SK-N-SH (cell line): ENCODE data around the gene CNIH3. TPM values are rescaled to one million over a fixed set of nuclear protein-coding genes. Genes with fewer than 3 reads are reported as not detected.

Experiments used
- CTCF ChIA-PET: fragments of 300-600, 350-600 bp; formaldehyde crosslinking; extraction: SDS; loops from one replicate; lab custom pipeline; 2021; lab: Yijun Ruan, JAX
- POLR2A ChIA-PET: fragments of 350-600 bp; sonication (Branson Sonifier 250); formaldehyde crosslinking; extraction: SDS; loops from one replicate; lab custom pipeline; 2020; ENCODE audit warnings: antibody characterized with exemption, inconsistent platforms; lab: Yijun Ruan, JAX
- DNase-seq: peaks from one replicate; pipeline ENCODE4 v3.0.0; 2012
- H2AFZ ChIP-seq: fragments of 200-600 bp; sonication (generic); 2 replicates; pipeline ENCODE4 v1.8.1; 2016; ENCODE audit warnings: antibody characterized with exemption, mild to moderate bottlenecking, low read depth
- H3F3A ChIP-seq: fragments of 200-600 bp; sonication (generic); replicated peaks from 2 replicates; pipeline ENCODE3; 2016; ENCODE audit warnings: antibody characterized with exemption, mild to moderate bottlenecking; ENCODE audit not compliant: insufficient read depth
- H3K27ac ChIP-seq, 2 experiments: fragments of 200-500 bp in 1 of 2; fragments of 200-600 bp in 1 of 2; sonication (Bioruptor generic) in 1 of 2; sonication (generic), shearing (Covaris generic) in 1 of 2; 2 replicates each; pipeline versions ENCODE4 v1.5.1 to v1.6.1; 2014 to 2016; ENCODE audit warnings: low read depth in 2 of 2, inconsistent platforms in 1 of 2, low read length in 1 of 2, mild to moderate bottlenecking in 1 of 2, mixed read lengths in 1 of 2
- H3K27me3 ChIP-seq: fragments of 200-600 bp; sonication (generic), shearing (Covaris generic); 2 replicates; pipeline ENCODE4 v1.6.1; 2016; ENCODE audit warnings: mixed run types; ENCODE audit not compliant: insufficient read depth
- H3K36me3 ChIP-seq, 2 experiments: fragments of 200-500 bp in 1 of 2; fragments of 200-600 bp in 1 of 2; sonication (Bioruptor generic) in 1 of 2; sonication (generic) in 1 of 2; replicated peaks in 1 of 2; 2 replicates each; pipeline versions ENCODE3 to v1.5.1; 2014 to 2016; ENCODE audit warnings: low read length in 1 of 2, mild to moderate bottlenecking in 1 of 2; ENCODE audit not compliant: insufficient read depth in 2 of 2, control insufficient read depth in 1 of 2
- H3K4me1 ChIP-seq, 2 experiments: fragments of 200-500 bp in 1 of 2; fragments of 200-600 bp in 1 of 2; sonication (Bioruptor generic) in 1 of 2; sonication (generic), shearing (Covaris generic) in 1 of 2; 2 replicates each; pipeline versions ENCODE4 v1.5.1 to v1.6.1; 2014 to 2016; ENCODE audit warnings: low read depth in 1 of 2, low read length in 1 of 2, mixed run types in 1 of 2; ENCODE audit not compliant: insufficient read depth in 2 of 2, control insufficient read depth in 1 of 2
- H3K4me2 ChIP-seq: fragments of 200-600 bp; sonication (generic), shearing (Covaris generic); 2 replicates; pipeline ENCODE4 v1.6.1; 2017; ENCODE audit warnings: mixed run types
- H3K4me3 ChIP-seq, 2 experiments: fragments of 200-500 bp in 1 of 2; fragments of 200-600 bp in 1 of 2; sonication (Bioruptor generic) in 1 of 2; sonication (generic), shearing (Covaris generic) in 1 of 2; 2 replicates each; pipeline versions ENCODE4 v1.5.1 to v1.8.1; 2014 to 2016; ENCODE audit warnings: low read depth in 2 of 2, inconsistent platforms in 1 of 2, low read length in 1 of 2, mild to moderate bottlenecking in 1 of 2, mixed read lengths in 1 of 2, moderate library complexity in 1 of 2
- H3K79me2 ChIP-seq: fragments of 200-600 bp; sonication (generic); 2 replicates; pipeline ENCODE4 v1.8.1; 2017; ENCODE audit warnings: mild to moderate bottlenecking; ENCODE audit not compliant: insufficient read depth
- H3K9ac ChIP-seq: fragments of 200-600 bp; sonication (generic); 2 replicates; pipeline ENCODE4 v1.6.1; 2017; ENCODE audit warnings: mixed run types
- H3K9me2 ChIP-seq: fragments of 200-600 bp; sonication (generic); 2 replicates; pipeline ENCODE4 v1.6.1; 2017; ENCODE audit warnings: mixed run types
- H3K9me3 ChIP-seq: fragments of 200-600 bp; sonication (generic); 2 replicates; pipeline ENCODE4 v1.6.1; 2017; ENCODE audit warnings: mixed run types, mild to moderate bottlenecking, moderate library complexity
- H4K20me1 ChIP-seq: fragments of 200-600 bp; sonication (generic); 2 replicates; pipeline ENCODE4 v1.6.1; 2017; ENCODE audit warnings: mild to moderate bottlenecking, mixed run types; ENCODE audit not compliant: insufficient read depth
- CHD2 ChIP-seq: fragments of 150-350 bp; IDR thresholded peaks from 2 replicates; pipeline ENCODE4 v1.6.1; 2018; ENCODE audit warnings: low read length; ENCODE audit not compliant: partially characterized antibody
- CTCF ChIP-seq: fragments of 200-600 bp; sonication (generic); IDR thresholded peaks from 2 replicates; pipeline ENCODE4 v1.6.1; 2017; ENCODE audit warnings: antibody characterized with exemption, mild to moderate bottlenecking, moderate library complexity
- ELF1 ChIP-seq: IDR thresholded peaks from 2 replicates; pipeline ENCODE4 v1.4.0; 2012
- EP300 ChIP-seq, 2 experiments: IDR thresholded peaks; 2 replicates each; pipeline versions ENCODE4 v1.4.0 to v1.6.1; 2012; ENCODE audit warnings: borderline replicate concordance in 1 of 2, low read depth in 1 of 2, low read length in 1 of 2
- EZH2phosphoT487 ChIP-seq: fragments of 200-600 bp; sonication (generic); IDR thresholded peaks from 2 replicates; pipeline ENCODE4 v1.6.1; 2017; ENCODE audit warnings: low read depth, mixed run types, mild to moderate bottlenecking, antibody characterized with exemption, moderate library complexity, borderline replicate concordance
- FOXM1 ChIP-seq: IDR thresholded peaks from 2 replicates; pipeline ENCODE4 v1.4.0; 2012; ENCODE audit warnings: low read depth, mild to moderate bottlenecking
- GABPA ChIP-seq: IDR thresholded peaks from 2 replicates; pipeline ENCODE4 v1.4.0; 2012; ENCODE audit warnings: low read depth, mild to moderate bottlenecking
- JUND ChIP-seq: IDR thresholded peaks from 2 replicates; pipeline ENCODE4 v1.4.0; 2012
- MEF2A ChIP-seq: IDR thresholded peaks from 2 replicates; pipeline ENCODE4 v1.4.0; 2012; ENCODE audit warnings: low read depth, borderline replicate concordance
- MXI1 ChIP-seq: IDR thresholded peaks from 2 replicates; pipeline ENCODE4 v1.6.1; 2012; ENCODE audit warnings: mild to moderate bottlenecking, low read depth, low read length, improper control_type of control experiment
- RFX5 ChIP-seq: IDR thresholded peaks from 2 replicates; pipeline ENCODE4 v1.6.1; 2012; ENCODE audit warnings: mild to moderate bottlenecking, improper control_type of control experiment, low read length
- RXRA ChIP-seq: IDR thresholded peaks from 2 replicates; pipeline ENCODE4 v1.4.0; 2012; ENCODE audit warnings: low read depth, mild to moderate bottlenecking, borderline replicate concordance
- SIN3A ChIP-seq: IDR thresholded peaks from 2 replicates; pipeline ENCODE4 v1.6.1; 2012; ENCODE audit warnings: low read depth, mild to moderate bottlenecking, low read length, moderate library complexity, borderline replicate concordance
- SMC3 ChIP-seq: IDR thresholded peaks from 2 replicates; pipeline ENCODE4 v1.6.1; 2012; ENCODE audit warnings: low read depth, low read length, improper control_type of control experiment
- TCF12 ChIP-seq: IDR thresholded peaks from 2 replicates; pipeline ENCODE4 v1.4.0; 2012
- TEAD4 ChIP-seq: IDR thresholded peaks from 2 replicates; pipeline ENCODE4 v1.4.0; 2012; ENCODE audit warnings: mild to moderate bottlenecking, borderline replicate concordance; ENCODE audit not compliant: insufficient read depth
- USF1 ChIP-seq: IDR thresholded peaks from 2 replicates; pipeline ENCODE4 v1.4.0; 2012; ENCODE audit warnings: low read depth, borderline replicate concordance
- WGBS: methylation state at CpG from one replicate; pipeline ENCODE4 v1.1.6; 2017; ENCODE audit warnings: low lambda C conversion rate; 5-methylcytosine and 5-hydroxymethylcytosine counted together
- polyA plus RNA-seq, 3 experiments: library from polyadenylated mRNA; depleted of rRNA; stranded (reverse); fragments of >200 nt; gene quantifications; 2 replicates each; pipeline ENCODE4 v1.2.3, GENCODE V29; 2012
- TF ChIP-seq, protein P1 (sequence below): IDR thresholded peaks from 2 replicates; pipeline ENCODE4 v1.4.0; 2012; ENCODE audit warnings: low read depth
- TF ChIP-seq, protein P2 (sequence below): fragments of 150-350 bp; IDR thresholded peaks from 2 replicates; pipeline ENCODE4 v1.6.1; 2017; ENCODE audit warnings: antibody characterized with exemption, low read length, low read depth, borderline replicate concordance
- TF ChIP-seq, protein P3 (sequence below): fragments of 150-350 bp; IDR thresholded peaks from 2 replicates; pipeline ENCODE4 v1.6.1; 2016; ENCODE audit warnings: mild to moderate bottlenecking, low read depth, low read length
- TF ChIP-seq, protein P4 (sequence below): IDR thresholded peaks from 2 replicates; pipeline ENCODE4 v1.4.0; 2012; ENCODE audit warnings: low read depth, borderline replicate concordance

Gene CNIH3
- polyA plus RNA-seq, 1 of the 3 experiments (the other 2 are of a cell fraction): 18.8 TPM

DNA sequence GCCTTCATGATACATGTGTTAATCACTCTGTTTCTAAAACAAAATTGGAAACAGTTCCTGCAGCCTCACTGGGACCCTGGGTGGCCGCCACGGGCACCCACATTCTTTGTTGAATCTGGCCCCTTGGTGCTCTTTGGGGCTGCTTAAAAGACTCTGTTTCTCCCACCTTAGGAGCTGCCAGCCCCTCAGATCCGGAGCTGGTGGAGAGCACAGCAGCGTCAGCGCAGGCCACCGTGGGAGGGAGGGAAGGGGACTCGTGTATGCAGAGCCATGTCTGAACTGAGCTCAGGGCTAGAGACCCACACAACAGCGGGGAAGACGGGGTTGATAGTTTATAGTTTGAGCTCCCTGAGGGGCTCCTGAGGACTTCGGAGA, 121.2 kb downstream of the CNIH3 start:
- DNase-seq: no peak
- peaks cover 5 to 31% of the 10 kb centered on the region in 2 experiments for H3K36me3 ChIP-seq
- no peaks in the 10 kb centered on the region for H3K9me2 ChIP-seq
- H3K9me3 ChIP-seq: no peaks in the 10 kb centered on the region
- H3K27me3 ChIP-seq: no peaks in the 10 kb centered on the region
- no peaks in the 10 kb centered on the region for H3F3A ChIP-seq
- peaks cover 0 to 15% of the 10 kb centered on the region in 2 experiments; a peak in 1 of 4 replicates for H3K4me1 ChIP-seq
- TF ChIP-seq TEAD4 (no peak), JUND (no peak), SIN3A (no peak), EP300 (IDR thresholded peaks at IDR 0.05; ENCODE audit: borderline replicate concordance in 1 of 2, low read depth in 1 of 2, low read length in 1 of 2) (no peak), MXI1 (no peak), CHD2 (no peak), MEF2A (no peak), TCF12 (no peak), FOXM1 (no peak)
- TF ChIP-seq, protein P1, sequence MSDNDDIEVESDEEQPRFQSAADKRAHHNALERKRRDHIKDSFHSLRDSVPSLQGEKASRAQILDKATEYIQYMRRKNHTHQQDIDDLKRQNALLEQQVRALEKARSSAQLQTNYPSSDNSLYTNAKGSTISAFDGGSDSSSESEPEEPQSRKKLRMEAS: no peak
- TF ChIP-seq, protein P2, sequence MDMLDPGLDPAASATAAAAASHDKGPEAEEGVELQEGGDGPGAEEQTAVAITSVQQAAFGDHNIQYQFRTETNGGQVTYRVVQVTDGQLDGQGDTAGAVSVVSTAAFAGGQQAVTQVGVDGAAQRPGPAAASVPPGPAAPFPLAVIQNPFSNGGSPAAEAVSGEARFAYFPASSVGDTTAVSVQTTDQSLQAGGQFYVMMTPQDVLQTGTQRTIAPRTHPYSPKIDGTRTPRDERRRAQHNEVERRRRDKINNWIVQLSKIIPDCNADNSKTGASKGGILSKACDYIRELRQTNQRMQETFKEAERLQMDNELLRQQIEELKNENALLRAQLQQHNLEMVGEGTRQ: no peak
- no peaks in the 10 kb centered on the region for H3K79me2 ChIP-seq
- no peak overlapping the region for H3K4me3 ChIP-seq
- 88% methylated on average over 10 of the region's 10 CpGs for WGBS
- H3K27ac ChIP-seq: no peak overlapping the region
- no peak overlapping the region for H3K4me2 ChIP-seq
- no peak overlapping the region for H2AFZ ChIP-seq
- ChIA-PET CTCF (interaction anchor here (1.6 kb wide), 1 partner anchor 10 kb away, joined by 4 read pairs; no protein-coding TSS in a partner anchor), POLR2A (no interaction called here)
- no peaks in the 10 kb centered on the region for H4K20me1 ChIP-seq
- H3K9ac ChIP-seq: no peak overlapping the region

GRCh38 chr1:224739303-224739996, 123.3 kb downstream of the CNIH3 start:
- no peaks in the 10 kb centered on the region for H3K27me3 ChIP-seq
- POLR2A ChIA-PET: no interaction called here
- no peak for DNase-seq
- no peaks in the 10 kb centered on the region; a peak in 1 of 4 replicates for H3K4me1 ChIP-seq
- H3K4me2 ChIP-seq: no peak overlapping the region
- H3K36me3 ChIP-seq: peaks cover 5 to 21% of the 10 kb centered on the region in 2 experiments
- WGBS: 82% methylated on average over 8 of the region's 12 CpGs
- no peaks in the 10 kb centered on the region for H3K9me2 ChIP-seq
- H3K9me3 ChIP-seq: no peaks in the 10 kb centered on the region
- H3K79me2 ChIP-seq: no peaks in the 10 kb centered on the region
- CTCF ChIA-PET: no interaction called here
- H3K27ac ChIP-seq: no peak overlapping the region
- H2AFZ ChIP-seq: no peak overlapping the region
- no peak overlapping the region for H3K4me3 ChIP-seq
- H4K20me1 ChIP-seq: no peaks in the 10 kb centered on the region
- no peaks in the 10 kb centered on the region for H3F3A ChIP-seq
- H3K9ac ChIP-seq: no peak overlapping the region
- no peak for TF ChIP-seq SMC3
- no peak for TF ChIP-seq ELF1
- no peak for TF ChIP-seq USF1
- TF ChIP-seq CTCF: no peak
- TF ChIP-seq GABPA: no peak
- TF ChIP-seq, protein P3, sequence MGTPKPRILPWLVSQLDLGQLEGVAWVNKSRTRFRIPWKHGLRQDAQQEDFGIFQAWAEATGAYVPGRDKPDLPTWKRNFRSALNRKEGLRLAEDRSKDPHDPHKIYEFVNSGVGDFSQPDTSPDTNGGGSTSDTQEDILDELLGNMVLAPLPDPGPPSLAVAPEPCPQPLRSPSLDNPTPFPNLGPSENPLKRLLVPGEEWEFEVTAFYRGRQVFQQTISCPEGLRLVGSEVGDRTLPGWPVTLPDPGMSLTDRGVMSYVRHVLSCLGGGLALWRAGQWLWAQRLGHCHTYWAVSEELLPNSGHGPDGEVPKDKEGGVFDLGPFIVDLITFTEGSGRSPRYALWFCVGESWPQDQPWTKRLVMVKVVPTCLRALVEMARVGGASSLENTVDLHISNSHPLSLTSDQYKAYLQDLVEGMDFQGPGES: no peak
- TF ChIP-seq, protein P4, sequence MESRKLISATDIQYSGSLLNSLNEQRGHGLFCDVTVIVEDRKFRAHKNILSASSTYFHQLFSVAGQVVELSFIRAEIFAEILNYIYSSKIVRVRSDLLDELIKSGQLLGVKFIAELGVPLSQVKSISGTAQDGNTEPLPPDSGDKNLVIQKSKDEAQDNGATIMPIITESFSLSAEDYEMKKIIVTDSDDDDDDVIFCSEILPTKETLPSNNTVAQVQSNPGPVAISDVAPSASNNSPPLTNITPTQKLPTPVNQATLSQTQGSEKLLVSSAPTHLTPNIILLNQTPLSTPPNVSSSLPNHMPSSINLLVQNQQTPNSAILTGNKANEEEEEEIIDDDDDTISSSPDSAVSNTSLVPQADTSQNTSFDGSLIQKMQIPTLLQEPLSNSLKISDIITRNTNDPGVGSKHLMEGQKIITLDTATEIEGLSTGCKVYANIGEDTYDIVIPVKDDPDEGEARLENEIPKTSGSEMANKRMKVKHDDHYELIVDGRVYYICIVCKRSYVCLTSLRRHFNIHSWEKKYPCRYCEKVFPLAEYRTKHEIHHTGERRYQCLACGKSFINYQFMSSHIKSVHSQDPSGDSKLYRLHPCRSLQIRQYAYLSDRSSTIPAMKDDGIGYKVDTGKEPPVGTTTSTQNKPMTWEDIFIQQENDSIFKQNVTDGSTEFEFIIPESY: no peak
- no peak for TF ChIP-seq MEF2A
- TF ChIP-seq TCF12: no peak
- TF ChIP-seq RXRA: no peak
- no peak for TF ChIP-seq EZH2phosphoT487
- TF ChIP-seq RFX5: no peak
- no peak for TF ChIP-seq EP300 (IDR thresholded peaks at IDR 0.05; ENCODE audit: borderline replicate concordance in 1 of 2, low read depth in 1 of 2, low read length in 1 of 2)
- no peak for TF ChIP-seq JUND
